HepG2 (cell line): Measurements from ENCODE around the gene PLEKHN1. TPM values are rescaled to one million over a fixed set of nuclear protein-coding genes. Genes with fewer than 3 reads are reported as not detected.

ENCODE experiments used
- ATAC-seq: fragments of 200-7000 bp; cut with Tn5 transposase; 3 replicates; pipeline ENCODE4 v1.9.1; 2020; ENCODE audit warnings: mild to moderate bottlenecking, moderate library complexity
- BruUV-seq: library from RNA; stranded (reverse); fragments of 400-500 nt; replicated peaks from 2 replicates; lab custom pipeline; 2021; lab: Mats Ljungman, UMichigan
- CTCF ChIA-PET: fragments of 300-600 bp; formaldehyde crosslinking; extraction: SDS; loops from one replicate; lab custom pipeline; 2021; ENCODE audit warnings: low total read pairs, inconsistent platforms, low intra/inter-chr PET ratio; lab: Yijun Ruan, JAX
- POLR2A ChIA-PET: fragments of 350-600 bp; sonication (Branson Sonifier 250); formaldehyde crosslinking; loops from one replicate; lab custom pipeline; 2020; ENCODE audit warnings: antibody characterized with exemption, inconsistent platforms; lab: Yijun Ruan, JAX
- DNase-seq: peaks from one replicate; pipeline ENCODE4 v3.0.0-alpha.2; 2015; ENCODE audit warnings: low spot score
- FAIRE-seq: peaks from 3 replicates; lab custom pipeline; 2011; peaks lifted over from hg19 to GRCh38; lab: Jason Lieb, UNC
- H2AFZ ChIP-seq: one replicate; pipeline ENCODE4 v1.6.1; 2011; ENCODE audit warnings: low read length, inconsistent platforms
- H3K27ac ChIP-seq: fragments of 300-600 bp; 3 replicates; pipeline ENCODE4 v1.8.0; 2011; ENCODE audit warnings: mixed run types, mild to moderate bottlenecking, mixed read lengths, low read length, inconsistent platforms; ENCODE audit not compliant: insufficient read depth; ENCODE audit errors: extremely low read length
- H3K27me3 ChIP-seq, 2 experiments: fragments of 200-600 bp in 1 of 2; 2 replicates in 1 of 2; 3 replicates in 1 of 2; pipeline versions ENCODE4 v1.6.0 to v1.8.0; 2011; ENCODE audit warnings: low read length in 2 of 2, mild to moderate bottlenecking in 2 of 2, moderate library complexity in 2 of 2, inconsistent platforms in 1 of 2; ENCODE audit not compliant: insufficient read depth in 2 of 2, control insufficient read depth in 1 of 2
- H3K36me3 ChIP-seq, 2 experiments: fragments of 200-600 bp in 1 of 2; replicated peaks in 1 of 2; 2 replicates in 1 of 2; 3 replicates in 1 of 2; pipeline versions ENCODE4 v1.5.1 to v1.8.0; 2011; ENCODE audit warnings: low read length in 2 of 2, inconsistent platforms in 1 of 2; ENCODE audit not compliant: insufficient read depth in 2 of 2, control insufficient read depth in 1 of 2
- H3K4me1 ChIP-seq: 2 replicates; pipeline ENCODE4 v1.5.1; 2012; ENCODE audit warnings: low read length, inconsistent platforms; ENCODE audit not compliant: insufficient read depth
- H3K4me2 ChIP-seq: 2 replicates; pipeline ENCODE4 v1.6.0; 2011; ENCODE audit warnings: low read depth, low read length, inconsistent platforms
- H3K4me3 ChIP-seq, 3 experiments: fragments of 200-600 bp in 1 of 3; sonication (generic), shearing (Covaris generic) in 1 of 3; replicated peaks in 1 of 3; 2 replicates each; pipeline ENCODE4 v1.5.1; 2011 to 2016; ENCODE audit warnings: low read length in 3 of 3, inconsistent platforms in 2 of 3, low read depth in 2 of 3, mild to moderate bottlenecking in 2 of 3, control low read depth in 1 of 3, mixed read lengths in 1 of 3; ENCODE audit not compliant: insufficient read depth in 1 of 3
- H3K79me2 ChIP-seq: one replicate; pipeline ENCODE4 v1.6.1; 2011; ENCODE audit warnings: low read length, inconsistent platforms; ENCODE audit not compliant: insufficient read depth
- H3K9ac ChIP-seq: 2 replicates; pipeline ENCODE4 v1.6.0; 2011; ENCODE audit warnings: mild to moderate bottlenecking, low read depth, low read length, inconsistent platforms; ENCODE audit not compliant: insufficient read depth
- H3K9me3 ChIP-seq: 2 replicates; pipeline ENCODE4 v1.5.1; 2012; ENCODE audit warnings: mild to moderate bottlenecking, low read length
- H4K20me1 ChIP-seq: 2 replicates; pipeline ENCODE4 v1.6.0; 2011; ENCODE audit warnings: inconsistent platforms, mild to moderate bottlenecking, low read length, moderate library complexity; ENCODE audit not compliant: insufficient read depth
- AFF4 ChIP-seq: sonication (generic); formaldehyde crosslinking; IDR thresholded peaks from 2 replicates; pipeline ENCODE4 v1.4.0; 2020; ENCODE audit warnings: missing genetic modification reagents
- KDM2A ChIP-seq: sonication (generic); formaldehyde crosslinking; IDR thresholded peaks from 2 replicates; pipeline ENCODE4 v1.4.0; 2020; ENCODE audit warnings: low read depth, missing genetic modification reagents, borderline replicate concordance
- SIX4 ChIP-seq: sonication (generic); formaldehyde crosslinking; IDR thresholded peaks from 2 replicates; pipeline ENCODE4 v1.4.0; 2020; ENCODE audit warnings: missing genetic modification reagents
- TRAFD1 ChIP-seq: sonication (generic); formaldehyde crosslinking; IDR thresholded peaks from 2 replicates; pipeline ENCODE4 v1.5.1; 2020; ENCODE audit warnings: missing genetic modification reagents, mild to moderate bottlenecking, borderline replicate concordance
- WIZ ChIP-seq: sonication (generic); formaldehyde crosslinking; IDR thresholded peaks from 2 replicates; pipeline ENCODE4 v1.5.1; 2020; ENCODE audit warnings: mild to moderate bottlenecking, missing genetic modification reagents
- ZNF776 ChIP-seq: sonication (generic); formaldehyde crosslinking; IDR thresholded peaks from 2 replicates; pipeline ENCODE4 v1.4.0; 2020; ENCODE audit warnings: mild to moderate bottlenecking, missing genetic modification reagents
- WGBS: methylation state at CpG from one replicate; pipeline ENCODE4 v1.1.6; 2017; ENCODE audit warnings: low lambda C conversion rate; 5-methylcytosine and 5-hydroxymethylcytosine counted together
- in situ Hi-C: cut with HindIII; loops from 2 replicates; pipeline ENCODE4 v1.10.0; 2017; ENCODE audit warnings: low pct_unique_long_range_greater_than_20kb; ENCODE audit not compliant: extremely low pct_ligation_motif_present
- intact Hi-C: fragments of 100-400 bp; cut with micrococcal nuclease; formaldehyde crosslinking; loops from one replicate; pipeline ENCODE4 v1.10.0; 2022; ENCODE audit not compliant: unreplicated experiment
- polyA plus RNA-seq, 8 experiments: library from polyadenylated mRNA; depleted of rRNA in 3 of 8; stranded (reverse) in 7 of 8; unstranded in 1 of 8; fragments of >200 nt; fragmentation: Illumina TruSeq in 4 of 8; extraction: Trizol in 4 of 8; gene quantifications; 2 replicates each; pipeline versions ENCODE4 v1.2.1 to v1.2.3, GENCODE V29; 2011 to 2016; ENCODE audit warnings: low read depth in 4 of 8, missing spikeins in 1 of 8, mixed read lengths in 1 of 8; ENCODE audit not compliant: insufficient read depth in 1 of 8
- total RNA-seq, 5 experiments: library from RNA; depleted of rRNA; stranded (reverse); fragments of >200 nt; fragmentation: Illumina TruSeq; extraction: Trizol; gene quantifications; 2 replicates each; pipeline ENCODE4 v1.2.3, GENCODE V29; 2016; ENCODE audit warnings: low read depth in 1 of 5
- TF ChIP-seq, protein P1 (sequence below): sonication (generic); formaldehyde crosslinking; IDR thresholded peaks from 2 replicates; pipeline ENCODE4 v1.4.0; 2020; ENCODE audit warnings: missing genetic modification reagents
- TF ChIP-seq, protein P2 (sequence below): sonication (generic); formaldehyde crosslinking; IDR thresholded peaks from 2 replicates; pipeline ENCODE4 v1.8.1; 2023; ENCODE audit warnings: missing genetic modification reagents, inconsistent platforms, borderline replicate concordance
- TF ChIP-seq, protein P3 (sequence below): sonication (generic); formaldehyde crosslinking; IDR thresholded peaks from 2 replicates; pipeline ENCODE4 v1.4.0; 2020; ENCODE audit warnings: missing genetic modification reagents

The PLEKHN1 gene
- total and polyA plus RNA-seq, 2 of the 13 experiments (the other 11 are each of a cell fraction or from before 2014, with no cell fraction given) = 0.42 to 0.58 TPM

GRCh38 chr1:940107-941014, 25.9 kb upstream of the PLEKHN1 start:
- intact Hi-C loops = loop anchor here (2.0 kb wide), 1 partner anchor 18 kb away; the partner anchor contains the start of gene NOC2L
- H3K9me3 ChIP-seq = no peaks in the 10 kb centered on the region
- TF ChIP-seq, protein P1, sequence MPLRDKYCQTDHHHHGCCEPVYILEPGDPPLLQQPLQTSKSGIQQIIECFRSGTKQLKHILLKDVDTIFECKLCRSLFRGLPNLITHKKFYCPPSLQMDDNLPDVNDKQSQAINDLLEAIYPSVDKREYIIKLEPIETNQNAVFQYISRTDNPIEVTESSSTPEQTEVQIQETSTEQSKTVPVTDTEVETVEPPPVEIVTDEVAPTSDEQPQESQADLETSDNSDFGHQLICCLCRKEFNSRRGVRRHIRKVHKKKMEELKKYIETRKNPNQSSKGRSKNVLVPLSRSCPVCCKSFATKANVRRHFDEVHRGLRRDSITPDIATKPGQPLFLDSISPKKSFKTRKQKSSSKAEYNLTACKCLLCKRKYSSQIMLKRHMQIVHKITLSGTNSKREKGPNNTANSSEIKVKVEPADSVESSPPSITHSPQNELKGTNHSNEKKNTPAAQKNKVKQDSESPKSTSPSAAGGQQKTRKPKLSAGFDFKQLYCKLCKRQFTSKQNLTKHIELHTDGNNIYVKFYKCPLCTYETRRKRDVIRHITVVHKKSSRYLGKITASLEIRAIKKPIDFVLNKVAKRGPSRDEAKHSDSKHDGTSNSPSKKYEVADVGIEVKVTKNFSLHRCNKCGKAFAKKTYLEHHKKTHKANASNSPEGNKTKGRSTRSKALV (CRISPR knock-in tag) = 0 out of 2 replicates have a peak, but pooled peaks have one; percentile 22
- TF ChIP-seq AFF4 (CRISPR knock-in tag) (no peak), ZNF776 (CRISPR knock-in tag) (no peak), KDM2A (CRISPR knock-in tag) (no peak), SIX4 (CRISPR knock-in tag) (no peak), TRAFD1 (CRISPR knock-in tag) (0 out of 2 replicates have a peak, but pooled peaks have one; percentile 44), WIZ (no peak)
- TF ChIP-seq, protein P2, sequence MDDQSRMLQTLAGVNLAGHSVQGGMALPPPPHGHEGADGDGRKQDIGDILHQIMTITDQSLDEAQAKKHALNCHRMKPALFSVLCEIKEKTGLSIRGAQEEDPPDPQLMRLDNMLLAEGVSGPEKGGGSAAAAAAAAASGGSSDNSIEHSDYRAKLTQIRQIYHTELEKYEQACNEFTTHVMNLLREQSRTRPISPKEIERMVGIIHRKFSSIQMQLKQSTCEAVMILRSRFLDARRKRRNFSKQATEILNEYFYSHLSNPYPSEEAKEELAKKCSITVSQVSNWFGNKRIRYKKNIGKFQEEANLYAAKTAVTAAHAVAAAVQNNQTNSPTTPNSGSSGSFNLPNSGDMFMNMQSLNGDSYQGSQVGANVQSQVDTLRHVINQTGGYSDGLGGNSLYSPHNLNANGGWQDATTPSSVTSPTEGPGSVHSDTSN = no peak
- TF ChIP-seq, protein P3, sequence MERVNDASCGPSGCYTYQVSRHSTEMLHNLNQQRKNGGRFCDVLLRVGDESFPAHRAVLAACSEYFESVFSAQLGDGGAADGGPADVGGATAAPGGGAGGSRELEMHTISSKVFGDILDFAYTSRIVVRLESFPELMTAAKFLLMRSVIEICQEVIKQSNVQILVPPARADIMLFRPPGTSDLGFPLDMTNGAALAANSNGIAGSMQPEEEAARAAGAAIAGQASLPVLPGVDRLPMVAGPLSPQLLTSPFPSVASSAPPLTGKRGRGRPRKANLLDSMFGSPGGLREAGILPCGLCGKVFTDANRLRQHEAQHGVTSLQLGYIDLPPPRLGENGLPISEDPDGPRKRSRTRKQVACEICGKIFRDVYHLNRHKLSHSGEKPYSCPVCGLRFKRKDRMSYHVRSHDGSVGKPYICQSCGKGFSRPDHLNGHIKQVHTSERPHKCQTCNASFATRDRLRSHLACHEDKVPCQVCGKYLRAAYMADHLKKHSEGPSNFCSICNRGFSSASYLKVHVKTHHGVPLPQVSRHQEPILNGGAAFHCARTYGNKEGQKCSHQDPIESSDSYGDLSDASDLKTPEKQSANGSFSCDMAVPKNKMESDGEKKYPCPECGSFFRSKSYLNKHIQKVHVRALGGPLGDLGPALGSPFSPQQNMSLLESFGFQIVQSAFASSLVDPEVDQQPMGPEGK (CRISPR knock-in tag) = peak; percentile 41; the same call in 1 of the 2 replicates

More at GRCh38 chr1:940107-941014, 25.9 kb upstream of the PLEKHN1 start:
- Histone ChIP-seq H3K4me2 (peak overlapping the region; percentile 72), H3K27ac (no peak overlapping the region), H3K4me1 (peaks cover 32% of the 10 kb centered on the region), H3K9ac (peak overlapping the region; percentile 15; the same call in 1 of the 2 replicates), H3K36me3 (peaks cover 1 to 4% of the 10 kb centered on the region in 2 experiments; a peak in 2 of 5 replicates), H3K4me3 (peak overlapping the region; percentile 44 to 65 (median 49)), H3K27me3 (peaks cover 22 to 54% of the 10 kb centered on the region in 2 experiments), H3K79me2 (no peaks in the 10 kb centered on the region), H4K20me1 (0 out of 2 replicates have a peak, but pooled peaks cover 5% of the 10 kb centered on the region), H2AFZ (no peak overlapping the region)
- in situ Hi-C loops = no loop called here
- no TSS peak for BruUV-seq
- ChIA-PET POLR2A (interaction anchor here (3.1 kb wide), 1 partner anchor 19 kb away, joined by 10 read pairs; the partner anchor contains the start of gene NOC2L), CTCF (no interaction called here)
- DNase-seq (peak; percentile 27), ATAC-seq (peak; percentile 16), FAIRE-seq (no peak)
- WGBS = under 1% methylated on average over 15 of the region's 86 CpGs
